Hematopoietic multipotent progenitor cell treated with erythropoietin and hydrocortisone succinate and interleukin-3 and kit ligand, for 4 days (in vitro differentiated cells): ENCODE results near the gene ANKRD2.
"Not testable (repeated sequence)": the region's sequence is repeated elsewhere in the genome, so short reads cannot be mapped to it uniquely, and the experiment has no call there.

Experiments
- DNase-seq: peaks from one replicate; pipeline ENCODE4 v3.0.0-alpha.2; 2015

The ANKRD2 gene

DNA sequence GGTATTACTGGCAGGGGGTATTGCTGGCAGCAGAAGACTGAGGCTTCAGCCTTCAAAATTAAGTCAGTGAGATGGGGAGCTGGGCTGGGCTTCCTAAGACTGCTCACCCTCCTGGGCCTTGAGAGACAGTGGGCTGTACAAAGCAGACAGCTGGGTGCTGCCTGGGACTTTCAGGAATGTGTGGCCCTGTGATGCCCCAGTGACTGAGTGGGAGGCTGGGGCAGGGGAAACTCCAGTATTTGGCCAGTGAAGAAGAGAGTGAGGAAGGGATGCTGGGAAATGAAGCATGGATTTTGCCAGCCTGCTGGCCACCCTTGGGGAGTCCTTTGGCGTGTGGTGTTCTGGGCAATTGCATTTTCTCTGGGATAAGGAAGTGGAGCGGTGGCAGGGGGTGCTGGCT lies 442 bp downstream of the ANKRD2 start:
- no peak for DNase-seq

DNA sequence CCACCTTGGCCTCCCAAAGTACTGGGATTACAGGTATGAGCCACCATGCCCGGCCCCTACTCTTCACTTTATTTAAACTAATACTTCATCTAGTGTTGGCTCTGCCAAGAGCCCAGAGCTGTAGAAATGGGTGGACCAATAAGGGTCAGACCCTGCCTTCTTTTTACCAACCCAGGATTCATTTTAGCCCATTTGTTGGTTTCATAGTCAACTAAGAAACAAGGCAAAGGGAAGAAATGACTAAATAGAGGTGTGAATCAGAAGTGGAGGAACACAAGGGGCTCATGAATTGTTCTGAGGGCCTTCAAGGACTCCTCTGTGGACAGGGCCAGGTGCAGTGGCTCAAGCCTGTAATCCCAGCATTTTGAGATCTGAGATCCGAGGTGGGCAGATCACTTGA lies 1.1 kb downstream of the ANKRD2 start:
- no peak for DNase-seq

DNA sequence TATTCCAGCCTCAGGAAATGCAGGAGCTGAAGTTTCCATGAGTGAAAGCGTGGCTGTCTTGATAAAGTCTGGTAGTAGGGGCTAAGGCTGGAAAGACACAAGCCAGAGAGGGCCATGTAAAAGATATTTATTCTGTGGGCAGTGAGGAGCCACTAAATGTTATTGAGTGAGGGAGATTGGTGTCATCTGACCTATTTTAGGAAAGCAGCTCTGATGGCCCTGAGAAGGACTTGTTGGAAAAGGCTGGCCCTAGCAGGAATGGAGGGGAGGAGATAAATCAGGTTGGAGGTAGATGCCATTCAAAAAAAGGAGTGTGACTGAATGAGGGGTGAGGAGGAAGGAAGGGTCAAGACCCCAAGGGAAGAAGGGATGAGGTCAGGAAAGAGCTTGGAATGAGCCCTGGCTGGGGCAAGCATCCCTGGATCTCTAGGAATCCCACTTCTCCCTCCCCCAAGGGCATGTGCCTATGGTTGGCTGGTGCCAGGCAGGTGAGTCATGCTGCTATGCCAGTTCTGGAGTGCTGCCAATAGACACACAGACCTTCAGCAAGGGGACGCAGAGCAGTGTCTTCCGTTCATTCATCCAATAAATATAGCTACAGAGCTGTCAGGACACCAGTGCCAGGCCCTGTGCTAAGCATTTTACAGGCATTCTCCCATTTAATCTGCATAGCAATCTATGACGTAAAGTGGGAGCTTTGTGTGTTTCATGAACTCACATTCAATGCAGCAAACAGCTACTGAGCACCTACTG lies 2.0 kb downstream of the ANKRD2 start:
- peak; percentile 63 for DNase-seq

DNA sequence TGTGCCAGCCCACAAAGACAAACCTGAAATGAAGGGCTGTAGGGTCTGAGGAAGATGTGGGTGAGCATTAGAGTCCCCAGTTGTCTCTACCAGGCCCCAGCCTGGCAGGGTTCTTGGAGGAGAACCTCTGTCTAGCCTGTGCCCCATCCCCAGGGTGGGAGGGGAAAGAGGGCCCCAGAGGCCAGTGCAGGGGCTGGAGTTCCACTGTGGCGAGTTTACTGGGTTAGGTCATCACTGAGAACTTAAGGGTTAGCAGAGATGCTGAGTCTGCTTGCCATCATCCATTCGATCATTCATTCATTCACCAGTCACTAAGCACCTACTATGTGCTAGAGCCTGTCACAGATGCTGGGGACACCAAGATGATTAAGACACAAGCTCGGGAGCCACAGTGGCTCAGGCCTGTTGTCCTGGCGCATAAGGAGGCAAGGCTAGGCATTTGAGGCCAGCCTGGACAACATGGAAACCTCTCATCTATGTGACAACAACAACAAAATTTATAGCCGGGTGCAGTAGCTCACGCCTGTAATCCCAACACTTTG lies 2.6 kb downstream of the ANKRD2 start:
- DNase-seq, result no peak

DNA sequence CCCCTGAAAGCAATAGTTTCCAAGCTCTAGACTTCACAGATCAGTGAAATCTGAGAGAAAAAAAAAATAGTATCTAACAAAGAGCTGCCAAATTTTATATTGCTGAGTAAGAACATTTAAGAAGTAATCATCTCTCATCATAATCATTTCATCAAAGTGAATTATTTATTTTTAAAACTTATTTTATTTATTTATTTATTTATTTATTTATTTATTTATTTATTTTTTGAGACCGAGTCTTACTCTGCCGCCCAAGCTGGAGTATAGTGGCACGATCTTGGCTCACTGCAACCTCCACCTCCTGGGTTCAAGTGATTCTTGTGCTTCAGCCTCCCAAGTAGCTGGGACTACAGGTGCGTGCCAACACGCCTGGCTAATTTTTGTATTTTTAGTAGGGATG lies 3.9 kb downstream of the ANKRD2 start:
- DNase-seq, result not testable (repeated sequence)

DNA sequence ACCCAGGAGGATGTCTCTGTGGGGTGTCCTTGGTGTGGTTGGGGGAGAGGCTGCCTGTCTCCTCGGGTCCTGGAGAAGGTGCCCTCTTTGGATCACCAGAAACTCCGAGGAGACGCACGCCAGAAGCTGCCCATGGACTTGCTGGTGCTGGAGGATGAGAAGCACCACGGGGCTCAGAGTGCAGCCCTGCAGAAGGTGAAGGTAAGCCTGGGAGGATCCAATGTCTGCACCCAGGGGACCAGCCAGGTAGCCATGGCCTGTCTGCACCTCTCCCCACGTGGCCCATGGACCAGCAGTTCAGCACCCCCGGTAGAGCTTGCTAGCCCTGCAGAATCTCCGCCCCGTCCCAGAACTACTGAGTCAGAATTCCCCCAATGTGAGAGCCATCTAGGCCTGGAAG lies 5.1 kb downstream of the ANKRD2 start:
- DNase-seq, result no peak

DNA sequence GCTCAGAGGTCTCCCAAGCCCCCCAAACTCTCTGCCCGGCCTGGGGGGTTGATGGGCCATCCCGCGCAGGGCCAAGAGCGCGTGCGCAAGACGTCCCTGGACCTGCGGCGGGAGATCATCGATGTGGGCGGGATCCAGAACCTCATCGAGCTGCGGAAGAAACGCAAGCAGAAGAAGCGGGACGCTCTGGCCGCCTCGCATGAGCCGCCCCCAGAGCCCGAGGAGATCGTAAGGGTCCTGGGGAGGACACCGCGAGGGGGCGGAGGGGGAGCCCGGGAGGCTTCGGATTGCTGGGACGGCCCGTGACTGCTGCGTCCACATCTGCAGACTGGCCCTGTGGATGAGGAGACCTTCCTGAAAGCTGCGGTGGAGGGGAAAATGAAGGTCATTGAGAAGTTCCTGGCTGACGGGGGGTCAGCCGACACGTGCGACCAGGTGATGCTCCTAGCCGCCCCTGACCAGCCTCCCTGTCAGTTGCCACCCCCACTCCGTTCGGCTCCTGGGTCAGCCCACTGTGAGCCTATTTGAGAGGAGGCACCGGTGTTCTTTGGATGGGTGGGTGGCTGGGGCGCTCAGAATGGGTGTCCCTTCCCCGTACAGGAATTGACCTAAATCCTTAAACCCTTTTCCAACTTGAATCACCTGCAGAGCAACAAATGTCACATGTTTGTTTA lies 5.7 kb downstream of the ANKRD2 start:
- no peak for DNase-seq

DNA sequence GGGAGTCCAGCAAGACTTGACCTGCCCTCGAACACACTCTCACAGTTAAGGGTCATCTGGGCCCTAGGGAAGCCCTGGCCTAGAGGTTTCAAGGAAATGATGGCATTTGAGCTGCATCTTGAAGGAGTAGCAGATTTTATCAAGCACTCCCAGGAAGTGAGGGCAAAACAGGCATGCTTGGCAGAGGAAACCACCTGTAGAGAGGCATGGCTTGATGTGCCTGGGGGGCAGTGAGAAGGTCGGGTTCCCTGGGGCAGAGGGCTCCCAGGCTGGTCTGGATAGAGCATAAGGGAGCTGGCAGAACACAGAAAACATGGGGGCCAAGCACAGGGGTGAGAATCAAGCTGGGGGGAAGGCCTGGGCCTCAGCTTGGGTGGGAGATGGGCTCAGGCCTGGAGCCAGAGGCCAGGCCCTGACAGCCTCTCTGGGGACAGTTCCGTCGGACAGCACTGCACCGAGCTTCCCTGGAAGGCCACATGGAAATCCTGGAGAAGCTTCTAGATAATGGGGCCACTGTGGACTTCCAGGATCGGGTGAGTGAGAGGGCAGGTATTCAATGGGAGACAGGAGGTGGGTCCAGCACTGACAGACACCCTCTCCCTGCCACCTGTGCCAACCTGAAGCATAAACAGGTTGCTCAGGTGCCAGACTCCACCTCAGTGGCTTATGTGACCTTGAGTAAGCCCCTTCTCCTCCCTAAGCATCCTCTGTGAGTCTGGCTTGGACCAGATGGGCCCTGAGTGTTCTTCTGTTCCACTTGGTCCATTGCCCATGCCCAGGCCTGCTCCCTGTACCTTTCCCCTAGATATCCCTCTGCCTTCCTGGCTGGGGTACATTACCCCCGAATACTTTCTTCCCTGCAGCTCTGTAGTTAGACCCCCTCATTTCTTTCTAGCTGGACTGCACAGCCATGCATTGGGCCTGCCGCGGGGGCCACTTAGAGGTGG lies 8.1 kb downstream of the ANKRD2 start:
- no peak for DNase-seq

DNA sequence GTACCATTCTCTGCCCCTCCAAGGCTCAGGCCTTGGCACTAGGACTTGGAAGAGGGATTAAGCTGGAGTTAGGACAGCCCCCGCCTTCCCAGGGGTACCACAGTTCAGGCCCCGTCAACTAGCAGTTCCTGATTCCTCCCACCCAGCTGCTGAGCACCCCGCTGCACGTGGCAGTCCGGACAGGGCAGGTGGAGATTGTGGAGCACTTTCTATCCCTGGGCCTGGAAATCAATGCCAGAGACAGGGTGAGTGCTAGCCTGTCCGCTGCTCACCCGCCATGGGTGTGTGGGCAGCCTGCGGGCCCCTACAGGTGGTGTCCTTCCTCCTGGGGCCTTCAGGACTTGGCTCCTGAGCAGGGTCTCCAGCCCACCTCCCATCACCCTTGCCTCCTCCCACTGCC lies 9.6 kb downstream of the ANKRD2 start:
- no peak for DNase-seq

DNA sequence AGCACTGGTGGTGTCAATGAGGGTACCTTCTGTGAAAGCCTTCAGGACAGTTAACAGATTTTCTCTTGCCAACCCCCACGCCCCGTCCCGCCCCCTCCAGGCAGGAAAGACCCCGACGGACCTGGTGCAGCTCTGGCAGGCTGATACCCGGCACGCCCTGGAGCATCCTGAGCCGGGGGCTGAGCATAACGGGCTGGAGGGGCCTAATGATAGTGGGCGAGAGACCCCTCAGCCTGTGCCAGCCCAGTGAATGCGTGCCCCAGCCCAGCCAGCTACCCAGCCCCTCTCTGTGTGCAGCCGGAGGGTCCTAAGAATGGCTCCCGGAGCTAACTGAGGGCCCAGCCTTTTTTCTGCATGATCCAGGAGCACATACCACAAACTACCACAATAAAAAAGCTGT lies 10.9 kb downstream of the ANKRD2 start:
- no peak for DNase-seq

DNA sequence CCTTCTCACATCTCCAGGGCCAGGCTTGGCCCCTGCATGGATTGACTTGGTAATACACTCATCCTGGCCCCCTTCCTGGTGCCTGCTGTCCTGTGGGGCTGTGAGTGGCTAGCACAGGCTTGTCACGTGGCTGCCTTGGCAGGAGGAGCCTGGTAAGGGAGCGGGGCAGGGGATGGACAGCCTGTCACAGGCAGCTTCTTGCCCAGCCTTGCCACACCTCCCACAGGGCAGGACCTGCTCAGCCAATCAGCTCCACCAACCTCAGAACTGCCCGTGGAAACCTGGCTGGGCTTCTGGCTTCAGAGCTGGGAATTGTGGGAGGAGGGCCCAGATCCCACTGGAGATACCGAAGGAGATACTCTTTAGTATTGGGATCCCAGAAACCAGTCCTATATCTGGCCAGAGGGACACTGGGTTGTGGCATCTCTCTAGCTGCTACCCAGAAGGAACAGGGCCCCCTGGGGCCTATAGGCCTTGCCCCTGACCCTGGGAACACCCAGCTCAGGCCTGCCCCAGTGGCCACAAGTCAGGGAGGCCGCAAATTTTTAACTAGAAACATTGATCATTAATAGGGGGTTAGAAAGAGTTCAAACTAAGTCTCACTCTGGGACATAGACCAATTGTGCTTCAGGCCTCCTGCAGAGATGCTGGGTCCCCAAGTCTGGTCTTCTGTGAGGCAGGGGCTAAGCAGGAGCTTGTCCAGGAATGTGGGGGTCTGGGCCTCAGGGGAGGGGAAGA lies 11.7 kb downstream of the ANKRD2 start, which contains the start of gene HOGA1:
Gene HOGA1, plus strand, starts transcription at position 330 of the 738 bp plus-strand sequence. Its CDS starts 315 bp downstream, at position 645.
- peak; percentile 41 for DNase-seq

DNA sequence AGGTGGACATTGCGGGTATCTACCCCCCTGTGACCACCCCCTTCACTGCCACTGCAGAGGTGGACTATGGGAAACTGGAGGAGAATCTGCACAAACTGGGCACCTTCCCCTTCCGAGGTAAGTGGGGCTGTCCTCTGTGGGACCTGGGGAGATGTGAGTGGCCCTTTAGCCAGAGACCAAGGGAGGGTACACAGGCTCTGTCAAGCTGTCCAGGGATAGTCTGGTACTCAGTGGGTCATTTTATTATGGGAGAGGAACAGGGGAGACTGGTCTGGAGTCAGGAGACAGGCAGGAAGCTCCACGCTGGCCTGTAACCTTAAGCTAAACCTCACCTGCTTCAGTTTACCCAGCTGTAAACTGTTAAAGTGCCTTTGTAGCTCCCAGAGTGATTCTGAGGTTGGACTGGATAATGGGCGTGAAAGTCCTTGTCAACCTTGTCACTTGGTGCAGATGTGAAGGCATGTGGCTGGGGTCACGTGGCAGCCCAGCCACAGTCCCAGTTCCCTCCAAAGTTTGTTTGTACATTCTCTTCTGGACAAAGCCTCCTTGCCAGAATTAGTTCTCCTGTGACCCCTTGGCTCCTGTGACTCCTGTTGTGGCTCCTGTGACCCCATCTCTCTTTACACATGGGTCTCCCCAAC lies 12.3 kb downstream of the ANKRD2 start:
- DNase-seq, result no peak

DNA sequence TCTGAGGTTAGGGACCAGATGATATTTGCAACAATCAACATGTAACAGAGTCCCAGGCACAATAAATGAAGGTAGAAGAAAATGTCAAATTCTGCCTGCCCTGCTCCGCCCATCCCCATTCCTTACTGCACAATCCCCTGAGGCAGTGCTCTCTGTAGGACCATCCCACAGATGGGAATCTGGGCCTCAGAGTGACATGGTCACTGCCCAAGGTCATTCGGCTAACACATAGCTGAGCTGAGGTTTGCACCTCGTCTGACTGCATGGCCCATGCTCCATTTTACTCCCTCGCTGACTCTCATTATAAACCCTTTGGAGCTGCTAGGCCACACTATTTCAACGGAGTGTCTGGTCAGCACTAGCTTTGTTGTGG lies 12.8 kb downstream of the ANKRD2 start:
- DNase-seq, result no peak

DNA sequence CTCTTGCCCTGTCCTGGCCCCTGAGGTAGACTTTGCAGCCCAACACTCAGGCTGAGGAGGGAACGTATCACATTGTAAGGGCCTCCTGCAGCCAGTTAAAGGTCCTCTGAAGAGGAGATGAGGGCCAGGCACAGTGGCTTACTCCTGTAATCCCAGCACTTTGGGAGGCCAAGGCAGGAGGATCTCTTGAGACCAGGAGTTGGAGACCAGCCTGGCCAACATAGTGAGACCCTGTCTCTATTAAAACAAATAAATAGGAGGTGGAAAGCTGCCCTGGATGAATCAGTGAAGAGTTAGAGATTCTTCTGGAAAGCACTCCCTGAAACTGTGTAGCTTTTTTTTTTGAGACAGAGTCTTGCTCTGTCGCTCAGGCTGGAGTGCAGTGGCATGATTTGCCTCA lies 14.6 kb downstream of the ANKRD2 start:
- DNase-seq, result no peak

DNA sequence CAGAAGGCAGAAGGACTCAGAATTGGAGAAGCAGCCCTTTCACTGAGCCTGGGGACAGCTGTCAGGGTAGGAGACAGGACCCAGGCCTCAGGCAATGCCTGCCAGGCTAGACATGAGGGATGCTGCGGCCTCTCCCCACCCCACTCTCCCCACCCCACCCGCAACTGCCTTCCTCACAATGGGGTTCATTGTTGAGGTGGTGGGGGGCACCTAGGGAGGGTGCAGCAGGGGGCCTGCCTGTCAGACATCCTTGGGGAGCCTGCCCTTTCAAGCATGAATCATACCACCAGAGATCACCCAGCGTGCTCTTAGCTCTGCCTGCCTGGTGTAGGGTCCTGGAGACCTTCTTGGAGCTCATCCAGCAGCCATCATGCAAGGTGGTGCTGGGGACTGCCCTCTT lies 16.9 kb downstream of the ANKRD2 start, which contains the start of gene C10orf62:
Gene C10orf62, plus strand, starts transcription at position 243 of the 400 bp plus-strand sequence. CDS start 177 bp downstream, outside the sequence.
- DNase-seq, result no peak

DNA sequence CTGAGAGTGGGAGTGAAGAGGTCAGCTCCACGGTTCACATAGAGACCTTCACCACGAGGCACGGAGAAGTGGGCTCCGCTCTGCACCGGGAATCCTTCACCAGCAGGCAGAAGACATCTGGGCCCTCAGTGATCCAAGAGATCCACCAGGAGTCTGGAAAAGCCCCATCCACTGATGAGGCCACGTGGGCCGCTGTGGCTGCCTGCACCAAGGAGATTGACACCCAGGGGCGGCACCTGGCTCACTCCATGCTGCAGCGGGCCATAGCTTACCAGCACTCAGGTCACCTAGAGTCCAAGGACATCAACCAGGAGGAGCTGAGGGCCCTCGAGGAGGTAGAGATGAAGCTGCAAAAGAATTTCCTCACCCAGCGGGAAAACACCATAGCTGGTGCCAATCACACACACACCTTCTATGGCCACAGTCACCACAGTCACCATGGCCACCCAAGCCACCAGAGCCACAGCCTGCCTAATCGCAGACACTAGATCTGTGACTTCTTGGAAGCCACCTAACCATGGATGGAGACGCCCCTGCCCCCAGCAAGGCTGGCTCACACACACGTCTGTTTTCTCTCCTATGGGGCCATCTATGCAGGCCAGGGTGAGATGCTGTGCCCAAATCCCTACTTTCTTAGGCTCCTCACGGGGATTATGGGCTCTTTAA lies 17.6 kb downstream of the ANKRD2 start:
- peak; percentile 15 for DNase-seq

DNA sequence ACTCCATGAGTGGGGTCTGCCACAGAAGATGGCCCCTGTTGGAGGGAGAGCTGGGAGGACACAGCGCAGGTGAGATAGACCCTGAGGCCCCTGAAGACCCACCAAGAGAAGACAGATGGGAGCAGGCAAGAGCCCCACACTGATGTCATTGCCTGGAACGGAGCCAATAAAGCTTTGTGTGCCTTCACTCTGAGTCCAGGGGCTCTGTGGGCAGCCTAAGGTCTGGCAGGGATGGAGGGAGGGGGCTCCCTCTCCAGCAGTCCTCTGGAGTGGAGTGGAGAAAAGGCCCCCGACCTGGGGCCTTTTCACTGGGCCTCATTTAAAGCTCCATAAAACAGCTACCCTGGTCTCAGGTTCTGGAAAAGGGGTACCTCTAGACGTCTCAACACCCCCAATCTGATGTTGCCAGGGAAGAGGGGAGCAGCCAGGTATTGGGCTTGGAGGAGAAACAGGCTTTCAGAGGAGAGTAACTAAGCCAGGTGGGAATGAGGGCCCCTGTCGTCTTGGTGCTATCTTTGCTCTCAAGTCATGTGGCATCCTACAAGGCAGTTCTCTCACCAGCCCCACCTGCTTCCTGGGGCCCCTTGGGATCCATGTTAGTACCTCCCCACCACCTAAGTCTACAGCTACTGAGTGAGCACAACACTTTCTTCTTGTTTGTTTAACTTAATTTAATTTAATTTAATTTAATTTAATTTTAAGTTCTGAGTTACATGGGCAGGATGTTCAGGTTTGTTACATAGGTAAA lies 18.3 kb downstream of the ANKRD2 start:
- DNase-seq, result peak; percentile 21

DNA sequence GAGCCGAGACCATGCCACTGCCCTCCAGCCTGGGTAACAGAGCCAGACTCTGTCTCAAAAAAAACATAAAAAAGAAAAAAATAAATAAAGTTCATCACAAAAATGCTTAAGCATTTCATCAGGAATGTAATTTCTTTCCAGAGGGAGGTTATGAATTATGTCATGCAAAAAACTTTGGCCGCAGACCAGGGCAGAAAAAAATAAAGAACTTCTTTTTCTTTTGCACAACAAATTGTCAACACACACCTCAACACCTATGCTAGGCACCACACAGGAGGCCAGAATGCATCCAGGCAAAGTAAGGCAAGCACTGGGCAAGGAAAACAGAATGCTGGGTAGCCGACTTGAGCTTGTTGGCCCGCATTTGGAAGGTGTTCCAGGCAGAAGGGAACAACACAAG lies 20.8 kb downstream of the ANKRD2 start:
- no peak for DNase-seq

DNA sequence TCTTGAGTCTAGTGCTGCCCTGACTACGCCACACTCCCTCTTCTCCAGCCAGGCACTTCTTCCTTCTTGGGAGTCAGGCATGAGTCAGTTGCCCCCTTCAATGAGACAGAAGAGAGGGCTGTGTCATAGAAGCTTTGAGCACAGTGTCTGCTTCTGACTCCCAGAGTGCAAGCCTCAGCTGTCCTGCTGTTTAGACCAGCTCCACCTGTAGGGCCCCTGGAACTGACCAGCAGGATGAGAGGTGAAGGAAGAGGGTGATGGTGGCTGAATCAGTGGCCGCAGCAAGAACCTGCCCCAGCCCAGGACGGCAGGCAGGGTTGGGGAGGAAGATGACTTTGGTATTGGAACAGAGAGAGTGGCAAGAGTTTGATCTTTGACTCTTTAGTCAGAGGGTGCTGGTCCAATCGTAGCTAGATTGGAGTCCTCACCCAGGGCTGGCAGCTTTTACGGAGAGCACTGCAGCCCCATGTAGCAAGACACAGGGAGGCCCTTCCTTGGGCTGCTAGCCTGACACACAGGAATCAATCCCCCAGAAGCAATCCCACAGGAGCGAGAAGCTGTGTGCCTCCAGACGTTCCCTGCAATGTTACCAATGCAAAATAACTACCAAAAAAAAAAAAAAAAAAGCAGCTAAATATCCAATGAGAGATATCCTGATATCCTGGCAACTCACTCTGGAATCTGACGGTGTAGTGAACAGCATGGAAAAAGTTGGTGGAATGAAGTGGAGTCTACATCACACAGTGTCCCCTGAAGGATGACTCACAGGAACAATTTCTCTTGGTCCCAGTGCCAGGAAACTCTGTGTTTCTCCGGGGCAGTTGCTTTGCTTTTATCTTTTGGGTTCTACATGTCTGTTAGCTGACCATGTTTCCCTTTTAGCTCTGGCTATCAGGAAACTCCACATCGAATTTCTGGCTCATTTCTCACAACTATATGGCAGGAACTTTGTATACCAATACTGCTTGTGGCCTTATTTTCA lies 23.8 kb downstream of the ANKRD2 start:
- DNase-seq, result peak; percentile 67
